Cerebellar cortex (tissue), 1 donor: ENCODE measurements around the gene HOXB7.

Experiments
- DNase-seq: peaks from one replicate; pipeline ENCODE4 v3.0.0-alpha.2; 2015; ENCODE audit warnings: low spot score

Gene HOXB7

GRCh38 chr17:48610282-48611211 is at the start of gene HOXB7:
HOXB7 (minus strand) TSS chr17:48611017; CDS start chr17:48610918, 99 bp downstream.
- peak; percentile 36 for DNase-seq

GRCh38 chr17:48655913-48656312 is 45.1 kb upstream of the HOXB7 start:
- no peak for DNase-seq

GRCh38 chr17:48649741-48650140 is 38.9 kb upstream of the HOXB7 start:
- DNase-seq = no peak

GRCh38 chr17:48647963-48648245 is 37.1 kb upstream of the HOXB7 start:
- no peak for DNase-seq

GRCh38 chr17:48647103-48647962 is 36.5 kb upstream of the HOXB7 start:
- no peak for DNase-seq

GRCh38 chr17:48646183-48647102 is 35.6 kb upstream of the HOXB7 start:
- no peak for DNase-seq

GRCh38 chr17:48645639-48646182 is 34.9 kb upstream of the HOXB7 start:
- DNase-seq = no peak

GRCh38 chr17:48644910-48645557 is 34.2 kb upstream of the HOXB7 start:
- no peak for DNase-seq

- no peak for DNase-seq
These were observed 33.3 kb upstream of the HOXB7 start for GRCh38 chr17:48644159-48644558.

GRCh38 chr17:48643697-48644012 is 32.8 kb upstream of the HOXB7 start:
- no peak for DNase-seq

GRCh38 chr17:48642843-48643696 is 32.3 kb upstream of the HOXB7 start:
- no peak for DNase-seq

GRCh38 chr17:48642059-48642842 is 31.4 kb upstream of the HOXB7 start:
- no peak for DNase-seq

GRCh38 chr17:48641541-48642058 is 30.8 kb upstream of the HOXB7 start:
- DNase-seq = no peak

GRCh38 chr17:48640858-48641180 is 30.0 kb upstream of the HOXB7 start:
- no peak for DNase-seq

- DNase-seq = no peak
These were observed 29.4 kb upstream of the HOXB7 start for GRCh38 chr17:48639982-48640857.

- no peak for DNase-seq
These were observed 28.3 kb upstream of the HOXB7 start for GRCh38 chr17:48639136-48639535.

GRCh38 chr17:48637323-48638260 is 26.8 kb upstream of the HOXB7 start:
- no peak for DNase-seq
